Measurements from ENCODE around the gene CCNQ. TPM values are rescaled to one million over a fixed set of nuclear protein-coding genes. Genes with fewer than 3 reads are reported as not detected.

CCNQ gene
- total RNA-seq, 3 donors from 2014 or later, result 23.9 to 42.6 (median 39.7) TPM

DNA sequence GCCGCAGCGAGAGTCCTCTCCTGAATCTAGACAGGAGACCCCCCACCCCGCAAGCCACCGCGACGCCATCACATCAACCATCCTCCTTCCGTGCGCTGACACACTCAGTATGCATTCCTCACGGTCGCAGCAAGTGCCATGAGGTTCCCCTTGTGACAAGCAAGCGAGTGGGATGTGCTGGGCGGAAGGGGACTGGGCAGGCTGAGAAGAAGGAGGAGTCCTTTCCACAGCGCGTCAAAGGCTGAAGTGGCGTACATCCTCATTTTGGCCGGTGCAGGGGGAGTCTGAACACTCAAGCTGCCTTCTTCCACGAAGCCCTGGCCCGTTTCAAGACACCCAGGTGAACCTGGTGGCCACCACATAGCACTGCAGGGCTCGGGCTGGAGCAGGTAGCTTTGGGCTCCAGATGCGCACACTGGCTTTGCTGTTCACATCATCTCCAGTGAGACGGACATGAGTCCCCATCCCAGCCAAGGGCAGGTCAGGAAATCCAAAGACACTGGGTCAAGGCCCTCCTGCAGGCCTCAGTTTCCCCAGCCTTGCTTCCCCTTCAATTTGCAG lies 30.4 kb downstream of the CCNQ start:
- no peaks in the 10 kb centered on the region for H3K36me3 ChIP-seq
- H3K27me3 ChIP-seq, result peaks cover 0 to 62% of the 10 kb centered on the region in 2 donors
- H3K4me3 ChIP-seq, result no peak overlapping the region
- H3K9me3 ChIP-seq, result no peaks in the 10 kb centered on the region
- H3K4me1 ChIP-seq, result no peaks in the 10 kb centered on the region
- TF ChIP-seq, protein P1, sequence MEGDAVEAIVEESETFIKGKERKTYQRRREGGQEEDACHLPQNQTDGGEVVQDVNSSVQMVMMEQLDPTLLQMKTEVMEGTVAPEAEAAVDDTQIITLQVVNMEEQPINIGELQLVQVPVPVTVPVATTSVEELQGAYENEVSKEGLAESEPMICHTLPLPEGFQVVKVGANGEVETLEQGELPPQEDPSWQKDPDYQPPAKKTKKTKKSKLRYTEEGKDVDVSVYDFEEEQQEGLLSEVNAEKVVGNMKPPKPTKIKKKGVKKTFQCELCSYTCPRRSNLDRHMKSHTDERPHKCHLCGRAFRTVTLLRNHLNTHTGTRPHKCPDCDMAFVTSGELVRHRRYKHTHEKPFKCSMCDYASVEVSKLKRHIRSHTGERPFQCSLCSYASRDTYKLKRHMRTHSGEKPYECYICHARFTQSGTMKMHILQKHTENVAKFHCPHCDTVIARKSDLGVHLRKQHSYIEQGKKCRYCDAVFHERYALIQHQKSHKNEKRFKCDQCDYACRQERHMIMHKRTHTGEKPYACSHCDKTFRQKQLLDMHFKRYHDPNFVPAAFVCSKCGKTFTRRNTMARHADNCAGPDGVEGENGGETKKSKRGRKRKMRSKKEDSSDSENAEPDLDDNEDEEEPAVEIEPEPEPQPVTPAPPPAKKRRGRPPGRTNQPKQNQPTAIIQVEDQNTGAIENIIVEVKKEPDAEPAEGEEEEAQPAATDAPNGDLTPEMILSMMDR (IDR thresholded peaks at IDR 0.05), result no peak
- TF ChIP-seq POLR2AphosphoS5 (IDR thresholded peaks at IDR 0.05) (no peak), POLR2A (IDR thresholded peaks at IDR 0.05) (no peak)
- no peak overlapping the region for H3K27ac ChIP-seq
- intact Hi-C loops (cut with DNase I; ENCODE audit: low total_unique reads), result no loop called here
- no peak for DNase-seq (ENCODE audit: low spot score in 2 of 2)

DNA sequence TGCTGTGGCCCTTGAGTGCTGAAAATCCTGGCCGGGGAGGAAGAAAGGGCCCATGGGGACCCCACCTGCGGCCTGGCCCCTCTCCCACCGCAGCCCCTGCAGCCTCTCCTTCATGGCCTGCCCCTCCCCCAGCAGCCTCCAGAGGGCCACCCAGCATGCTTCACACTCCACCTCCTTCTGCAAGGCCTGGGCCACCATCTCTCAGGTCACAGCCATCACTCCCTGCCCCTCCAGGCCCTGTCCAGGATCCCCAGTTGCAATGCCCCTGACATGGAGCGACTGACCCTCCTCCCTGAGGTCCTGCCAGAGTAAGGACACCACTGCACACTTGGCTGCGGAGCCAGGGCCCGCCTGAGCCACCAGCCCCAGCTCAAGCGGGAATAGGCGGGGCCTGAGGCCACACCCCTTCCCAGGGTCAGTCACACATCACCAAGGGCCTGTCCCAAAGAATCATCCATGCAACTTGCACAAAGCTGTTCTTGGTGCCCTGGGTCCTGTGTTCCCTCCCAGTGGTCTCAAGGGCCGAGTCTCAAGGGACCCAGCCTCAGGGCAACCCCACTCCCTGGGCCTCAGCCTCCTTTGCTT lies 32.9 kb downstream of the CCNQ start:
- intact Hi-C loops (cut with DNase I; ENCODE audit: low total_unique reads), result no loop called here
- Histone ChIP-seq H3K27ac (no peak overlapping the region), H3K36me3 (no peaks in the 10 kb centered on the region), H3K27me3 (peaks cover 0 to 60% of the 10 kb centered on the region in 2 donors), H3K9me3 (no peaks in the 10 kb centered on the region), H3K4me3 (no peak overlapping the region), H3K4me1 (no peaks in the 10 kb centered on the region)
- TF ChIP-seq POLR2AphosphoS5 (IDR thresholded peaks at IDR 0.05) (no peak), POLR2A (IDR thresholded peaks at IDR 0.05) (no peak)
- TF ChIP-seq, protein P1 (IDR thresholded peaks at IDR 0.05), result no peak
- DNase-seq (ENCODE audit: low spot score in 2 of 2), result no peak

DNA sequence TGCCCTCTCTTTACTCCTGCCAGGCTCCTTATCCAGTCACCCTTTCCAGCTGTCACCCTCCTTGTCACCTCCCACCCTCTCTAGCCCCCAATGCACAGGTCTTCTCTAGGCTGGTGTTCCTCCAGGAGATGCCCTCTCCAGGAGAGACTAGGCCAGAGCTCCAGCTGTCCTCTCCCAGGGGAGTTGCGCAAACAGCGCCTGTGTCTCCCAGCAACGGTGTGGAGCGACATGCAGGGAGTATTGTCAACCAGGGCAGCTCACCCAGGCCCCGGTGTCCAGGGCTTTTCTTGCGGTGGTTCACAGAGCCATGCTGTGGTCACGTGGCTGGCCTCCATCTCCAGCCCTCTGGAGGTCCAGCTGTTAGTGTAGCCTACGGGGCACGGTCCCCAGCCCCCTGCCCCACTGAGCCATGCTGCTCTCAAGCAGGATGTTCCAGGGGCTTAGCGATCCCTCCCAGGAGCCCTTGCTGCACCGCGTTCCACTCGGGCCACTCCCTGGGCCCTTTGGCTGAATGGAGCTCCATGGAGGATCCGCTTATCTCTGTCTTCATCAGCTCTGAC lies 34.8 kb downstream of the CCNQ start:
- Histone ChIP-seq H3K27ac (no peak overlapping the region), H3K4me1 (no peaks in the 10 kb centered on the region), H3K36me3 (no peaks in the 10 kb centered on the region), H3K4me3 (no peak overlapping the region), H3K9me3 (no peaks in the 10 kb centered on the region), H3K27me3 (peaks cover 0 to 70% of the 10 kb centered on the region in 2 donors)
- no peak for DNase-seq (ENCODE audit: low spot score in 2 of 2)
- TF ChIP-seq POLR2A (IDR thresholded peaks at IDR 0.05) (no peak), POLR2AphosphoS5 (IDR thresholded peaks at IDR 0.05) (no peak)
- TF ChIP-seq, protein P1 (IDR thresholded peaks at IDR 0.05), result no peak
- intact Hi-C loops (cut with DNase I; ENCODE audit: low total_unique reads), result no loop called here

DNA sequence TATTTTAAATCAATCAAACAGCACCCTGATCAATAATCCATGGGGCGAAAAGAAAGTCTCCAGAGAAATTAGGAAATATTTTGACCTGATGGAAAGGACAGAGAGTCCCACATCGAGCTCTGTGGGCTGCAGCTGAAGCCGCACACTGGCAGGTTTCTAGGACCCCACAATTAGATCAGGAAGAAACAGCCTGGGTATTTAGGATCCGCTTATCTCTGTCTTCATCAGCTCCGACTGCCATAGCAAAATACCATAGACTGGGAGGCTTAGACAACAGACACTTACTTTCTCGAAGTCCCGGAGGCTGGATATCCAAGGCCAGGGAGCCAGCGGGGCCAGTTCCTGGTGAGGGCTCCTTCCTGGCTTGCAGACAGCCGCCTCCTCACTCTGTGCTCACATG lies 36.4 kb downstream of the CCNQ start:
- intact Hi-C loops (cut with DNase I; ENCODE audit: low total_unique reads), result no loop called here

More for the DNA sequence above, 36.4 kb downstream of the CCNQ start:
- Histone ChIP-seq H3K9me3 (no peaks in the 10 kb centered on the region), H3K4me3 (no peak overlapping the region), H3K36me3 (no peaks in the 10 kb centered on the region), H3K27me3 (peaks cover 0 to 60% of the 10 kb centered on the region in 2 donors), H3K27ac (no peak overlapping the region), H3K4me1 (no peaks in the 10 kb centered on the region)
- DNase-seq (ENCODE audit: low spot score in 2 of 2), result no peak
- TF ChIP-seq, protein P1 (IDR thresholded peaks at IDR 0.05), result no peak
- TF ChIP-seq POLR2A (IDR thresholded peaks at IDR 0.05) (no peak), POLR2AphosphoS5 (IDR thresholded peaks at IDR 0.05) (no peak)
